HG02885 (cell line): Measurements from ENCODE around the gene CEP57.
"Not testable (repeated sequence)": the region's sequence is repeated elsewhere in the genome, so short reads cannot be mapped to it uniquely, and the experiment has no call there.

Source experiments
- ATAC-seq: cut with Tn5 transposase; IDR thresholded peaks from one replicate; pipeline ENCODE4 v1.9.1; 2021; ENCODE audit warnings: mild to moderate bottlenecking; ENCODE audit not compliant: unreplicated experiment, poor library complexity

The CEP57 gene

GRCh38 chr11:95850137-95850536 is 59.8 kb downstream of the CEP57 start:
- no peak for ATAC-seq

GRCh38 chr11:95853138-95853537 is 62.8 kb downstream of the CEP57 start:
- ATAC-seq = no peak

GRCh38 chr11:95853862-95854261 is 63.6 kb downstream of the CEP57 start:
- ATAC-seq = no peak

- not testable (repeated sequence) for ATAC-seq
Observed at GRCh38 chr11:95854362-95854761, 64.1 kb downstream of the CEP57 start.

GRCh38 chr11:95860024-95860423 is 69.7 kb downstream of the CEP57 start:
- not testable (repeated sequence) for ATAC-seq

- ATAC-seq = no peak
Observed at GRCh38 chr11:95863486-95864140, 73.3 kb downstream of the CEP57 start.

- no peak for ATAC-seq
Observed at GRCh38 chr11:95867105-95867504, 76.8 kb downstream of the CEP57 start.

GRCh38 chr11:95870877-95871276 is 80.6 kb downstream of the CEP57 start:
- ATAC-seq = not testable (repeated sequence)

GRCh38 chr11:95877291-95877690 is 87.0 kb downstream of the CEP57 start:
- ATAC-seq = no peak
